Right lobe of liver (tissue), 4 donors: ENCODE measurements around the gene PTH2.

Experiments
- CTCF ChIP-seq, 4 donors: fragments of 200-600 bp in 3 of 4; fragments of 450-650 bp in 1 of 4; IDR thresholded peaks; one replicate each; pipeline versions ENCODE4 v1.5.1 to v1.8.0; 2016 to 2022; ENCODE audit warnings: antibody characterized with exemption in 4 of 4, mild to moderate bottlenecking in 2 of 4
- POLR2A ChIP-seq: fragments of 450-650 bp; IDR thresholded peaks from one replicate; pipeline ENCODE4 v1.6.1; 2017; ENCODE audit warnings: antibody characterized with exemption, mild to moderate bottlenecking
- donor health status: DM: no; HTN: no; CAD: no.
- donor health status: DM: no; HTN: no; CAD: no.
- donor health status: DM: no; HTN: yes; CAD: no.

GRCh38 chr19:49445997-49446396 lies 22.8 kb upstream of the PTH2 start:
- no peak for TF ChIP-seq CTCF (IDR thresholded peaks at IDR 0.05)
- no peak for TF ChIP-seq POLR2A
